HG03060 (cell line): ENCODE measurements around the gene ZNF396.
A peak's percentile ranks its signal among the peaks of the same experiment; 100 is the strongest.

Experiments
- ATAC-seq: cut with Tn5 transposase; IDR thresholded peaks from one replicate; pipeline ENCODE4 v1.9.1; 2021; ENCODE audit warnings: low read depth, moderate number of reproducible peaks; ENCODE audit not compliant: unreplicated experiment

ZNF396 gene

GRCh38 chr18:35386600-35387100 lies 9.5 kb upstream of the ZNF396 start:
- no peak for ATAC-seq

DNA sequence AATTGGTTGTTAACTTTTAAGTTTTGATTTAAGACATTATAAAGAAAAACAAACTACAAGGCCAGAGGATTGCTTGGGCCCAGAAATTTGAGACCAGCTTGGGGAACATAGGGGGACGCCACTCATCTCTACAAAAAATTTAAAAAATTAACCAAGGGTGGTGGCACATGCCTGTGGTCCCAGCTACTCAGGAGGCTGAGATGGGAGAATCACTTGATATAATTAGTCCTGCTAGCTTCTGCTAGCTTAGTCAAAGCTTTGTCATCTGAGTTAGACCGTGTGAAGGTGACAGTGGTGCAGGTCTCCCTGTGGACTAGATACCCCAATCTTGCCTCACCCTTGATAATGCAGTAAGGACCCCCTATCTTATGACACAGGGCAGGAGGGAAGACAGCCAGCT lies 6.0 kb upstream of the ZNF396 start:
- ATAC-seq, result no peak

GRCh38 chr18:35379421-35379820 lies 2.3 kb upstream of the ZNF396 start:
- ATAC-seq, result no peak

DNA sequence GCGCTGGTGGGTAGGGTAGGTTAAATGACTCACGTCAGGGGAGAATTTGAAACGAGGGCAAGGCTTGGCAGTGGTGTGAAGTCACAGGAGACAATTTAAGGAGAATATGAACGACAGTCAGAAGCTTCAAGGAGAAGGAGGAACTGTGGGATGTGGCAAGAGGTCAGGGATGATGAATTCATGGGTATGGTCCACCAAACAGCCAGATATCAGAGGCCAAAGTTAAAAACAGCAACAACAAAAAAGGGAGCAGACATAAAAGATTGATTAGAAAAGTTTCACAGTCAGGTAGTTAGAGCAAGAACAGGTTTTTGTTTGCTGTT lies 1.4 kb upstream of the ZNF396 start:
- no peak for ATAC-seq

DNA sequence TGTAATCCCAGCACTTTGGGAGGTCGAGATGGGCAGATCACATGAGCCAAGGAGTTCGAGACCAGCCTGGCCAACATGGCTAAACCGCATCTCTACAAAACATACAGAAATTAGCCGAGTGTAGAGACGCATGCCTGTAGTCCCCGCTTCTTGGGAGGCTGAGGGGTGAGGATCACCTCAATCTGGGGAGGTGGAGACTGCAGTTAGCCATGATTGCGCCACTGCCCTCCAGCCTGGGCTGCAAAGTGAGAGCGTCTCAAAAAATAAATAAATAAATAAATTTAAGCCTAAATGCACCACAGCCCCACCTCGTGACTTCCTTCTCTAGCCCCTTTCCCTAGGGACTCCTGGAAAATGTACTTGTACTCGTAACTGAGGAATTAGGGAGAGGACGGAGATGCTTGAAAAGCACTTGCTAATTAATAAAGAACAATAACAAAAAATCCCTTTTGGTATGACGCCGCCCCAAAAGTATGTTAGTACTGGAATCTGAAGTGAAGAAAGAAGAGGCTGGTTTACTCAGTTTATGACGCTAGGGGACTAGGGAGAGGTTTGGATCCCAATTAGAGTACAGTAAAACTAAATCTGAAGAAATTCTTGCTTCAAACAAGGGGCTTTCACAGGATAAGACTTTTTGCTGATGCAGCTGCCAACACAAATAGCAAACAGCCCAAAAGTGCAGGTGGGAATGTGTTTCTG lies 887 bp upstream of the ZNF396 start:
- ATAC-seq, result no peak

DNA sequence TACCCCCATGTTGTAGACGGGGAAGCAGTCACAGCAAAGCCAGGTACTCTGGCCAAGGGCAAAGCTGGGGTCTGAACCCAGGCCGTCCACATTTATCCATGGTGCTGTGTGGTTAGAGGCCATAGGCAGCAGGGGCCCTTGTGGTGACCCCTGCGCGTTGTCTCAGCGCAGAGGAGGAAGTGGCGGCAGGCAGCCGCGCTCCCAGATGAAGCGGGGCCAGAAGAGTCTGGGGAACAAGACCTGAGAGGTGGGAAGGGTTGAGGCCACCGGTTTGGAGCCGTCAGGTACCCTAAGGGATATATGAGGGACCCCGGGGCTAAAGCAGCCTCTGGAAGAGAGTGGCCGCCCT lies 770 bp downstream of the ZNF396 start:
- ATAC-seq, result peak; percentile 45

- no peak for ATAC-seq
Measured at GRCh38 chr18:35374708-35375107, 2.4 kb downstream of the ZNF396 start.

GRCh38 chr18:35371412-35372195 lies 5.5 kb downstream of the ZNF396 start:
- no peak for ATAC-seq

- ATAC-seq, result no peak
Measured at GRCh38 chr18:35369126-35369525, 8.0 kb downstream of the ZNF396 start.

- no peak for ATAC-seq
Measured at GRCh38 chr18:35368595-35368994, 8.5 kb downstream of the ZNF396 start.

DNA sequence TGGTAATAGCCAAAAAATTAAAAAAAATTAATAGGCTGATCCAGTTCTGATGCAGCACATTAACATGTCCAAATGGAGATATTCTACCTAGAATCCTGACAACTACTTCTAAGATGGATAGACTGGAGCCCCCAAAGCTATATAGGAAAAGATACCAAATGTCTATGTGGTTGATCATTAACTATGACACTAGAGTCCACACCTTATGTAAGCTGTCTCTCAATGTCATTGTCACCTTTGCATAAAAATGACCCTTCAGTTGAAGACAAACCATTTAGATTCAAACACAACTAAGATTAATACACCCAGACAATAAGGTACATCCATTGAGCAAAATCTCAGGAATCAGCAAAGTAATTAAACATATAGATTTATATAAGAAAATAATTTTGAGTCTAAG lies 14.6 kb downstream of the ZNF396 start:
- ATAC-seq, result no peak

GRCh38 chr18:35361570-35362321 lies 15.4 kb downstream of the ZNF396 start:
- ATAC-seq, result no peak

- peak; percentile 99 for ATAC-seq
Measured at GRCh38 chr18:35355140-35355618, 22.0 kb downstream of the ZNF396 start.

GRCh38 chr18:35352778-35353177 lies 24.4 kb downstream of the ZNF396 start:
- no peak for ATAC-seq

GRCh38 chr18:35352283-35352682 lies 24.9 kb downstream of the ZNF396 start:
- ATAC-seq, result no peak

DNA sequence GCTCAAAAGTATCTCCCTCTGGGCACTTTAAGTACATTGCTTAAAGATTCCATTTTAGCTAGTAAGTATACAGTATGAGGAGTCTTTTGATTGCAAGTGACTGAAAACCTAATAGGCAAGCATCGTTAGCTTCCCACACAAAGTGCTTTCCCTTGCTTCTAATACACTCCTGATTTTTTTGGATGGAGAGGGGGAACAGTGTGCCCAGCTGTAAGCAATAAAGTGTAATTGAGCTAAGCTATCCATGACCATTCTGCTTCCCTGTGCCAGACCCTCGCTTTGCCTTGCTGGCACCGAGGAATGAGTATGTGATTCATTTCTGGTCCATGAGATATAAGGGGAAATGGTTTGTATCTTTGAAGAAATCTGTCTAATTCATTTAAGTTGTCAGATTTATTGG lies 29.1 kb downstream of the ZNF396 start:
- ATAC-seq, result no peak

- no peak for ATAC-seq
Measured at GRCh38 chr18:35345950-35346349, 31.2 kb downstream of the ZNF396 start.

GRCh38 chr18:35345460-35345921 lies 31.6 kb downstream of the ZNF396 start:
- no peak for ATAC-seq

DNA sequence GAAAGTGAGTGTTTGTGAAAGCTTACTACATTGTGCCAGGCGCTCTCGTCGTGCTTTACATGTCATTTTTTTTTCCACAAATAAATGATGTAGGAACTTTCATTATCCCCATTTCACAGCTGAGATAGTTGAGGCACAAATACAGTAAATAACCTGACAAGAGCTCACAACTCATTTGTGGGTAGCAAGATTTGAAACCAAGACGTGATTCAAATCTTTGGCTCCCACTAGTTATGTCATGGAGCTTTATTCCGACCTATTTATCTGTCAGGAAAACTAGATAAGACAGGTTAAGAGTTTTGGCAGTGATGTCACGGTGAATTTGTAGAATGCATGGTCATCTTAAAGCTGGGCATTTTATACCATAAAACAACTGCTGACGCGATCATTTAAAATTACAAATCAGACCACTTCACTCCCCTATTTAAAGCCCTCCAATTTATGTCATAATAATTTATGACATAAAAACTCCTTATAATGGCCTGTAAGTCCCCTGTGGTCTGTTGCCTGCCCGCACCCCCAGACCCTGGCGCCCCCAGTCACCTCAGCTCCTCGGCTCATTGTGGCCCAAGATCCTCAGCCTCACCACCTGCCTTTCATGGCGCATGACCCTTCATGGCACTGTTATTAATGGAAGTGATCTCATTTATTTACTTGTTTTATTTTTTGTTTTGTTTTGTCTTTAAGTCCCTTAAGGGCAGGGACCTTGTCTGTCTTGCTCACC lies 32.2 kb downstream of the ZNF396 start:
- ATAC-seq, result no peak

DNA sequence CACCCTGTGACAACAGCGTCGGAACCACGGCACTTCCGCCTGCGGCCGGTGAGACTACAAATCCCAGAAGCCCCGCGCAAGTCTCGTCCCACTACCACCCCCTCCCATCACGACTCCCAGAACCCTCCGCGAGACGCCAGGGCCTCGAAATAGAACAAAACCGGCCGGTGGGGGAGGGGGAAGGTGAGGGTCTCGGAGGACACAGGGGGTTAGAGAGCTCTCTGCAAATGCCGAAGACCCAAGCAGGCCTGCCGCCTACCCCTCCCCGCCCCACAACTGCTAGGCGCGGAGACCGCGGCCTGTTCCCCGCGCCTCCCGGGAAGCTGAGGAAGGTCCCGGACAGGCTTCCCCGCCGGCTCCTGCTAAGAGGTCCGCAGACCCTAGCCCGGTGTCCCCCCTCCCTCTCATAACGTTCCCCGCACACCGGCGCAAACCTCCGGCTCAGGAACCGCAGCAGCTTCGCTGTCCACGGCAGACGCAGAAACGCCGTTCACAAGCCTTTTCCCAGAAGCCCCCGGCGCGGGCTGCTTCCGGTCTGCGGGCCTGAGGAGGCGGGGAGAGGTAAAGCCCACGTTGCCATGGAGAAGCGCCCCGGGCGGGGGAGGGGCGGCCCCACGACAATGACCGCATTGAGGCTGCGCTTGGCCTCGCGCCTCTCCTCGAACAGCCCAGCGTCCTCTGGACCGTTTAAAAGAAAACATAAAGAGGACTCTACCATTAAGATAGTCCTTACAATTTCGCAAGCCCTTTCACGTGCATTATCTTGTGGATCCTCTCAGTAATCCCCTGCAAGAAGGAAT lies 33.0 kb downstream of the ZNF396 start, which contains the start of gene ZNF24:
Gene ZNF24 (minus strand): TSS at position 485 of the 800 bp plus-strand sequence. CDS start 3,770 bp downstream, outside the sequence.
- peak; percentile 60 for ATAC-seq
